HG02852 (cell line): ENCODE measurements around the gene TMPRSS7.
"Not testable (repeated sequence)": the region's sequence is repeated elsewhere in the genome, so short reads cannot be mapped to it uniquely, and the experiment has no call there.

ENCODE experiments used
- ATAC-seq: cut with Tn5 transposase; IDR thresholded peaks from one replicate; pipeline ENCODE4 v1.9.1; 2021; ENCODE audit warnings: mild to moderate bottlenecking, moderate library complexity; ENCODE audit not compliant: unreplicated experiment

TMPRSS7 gene

DNA sequence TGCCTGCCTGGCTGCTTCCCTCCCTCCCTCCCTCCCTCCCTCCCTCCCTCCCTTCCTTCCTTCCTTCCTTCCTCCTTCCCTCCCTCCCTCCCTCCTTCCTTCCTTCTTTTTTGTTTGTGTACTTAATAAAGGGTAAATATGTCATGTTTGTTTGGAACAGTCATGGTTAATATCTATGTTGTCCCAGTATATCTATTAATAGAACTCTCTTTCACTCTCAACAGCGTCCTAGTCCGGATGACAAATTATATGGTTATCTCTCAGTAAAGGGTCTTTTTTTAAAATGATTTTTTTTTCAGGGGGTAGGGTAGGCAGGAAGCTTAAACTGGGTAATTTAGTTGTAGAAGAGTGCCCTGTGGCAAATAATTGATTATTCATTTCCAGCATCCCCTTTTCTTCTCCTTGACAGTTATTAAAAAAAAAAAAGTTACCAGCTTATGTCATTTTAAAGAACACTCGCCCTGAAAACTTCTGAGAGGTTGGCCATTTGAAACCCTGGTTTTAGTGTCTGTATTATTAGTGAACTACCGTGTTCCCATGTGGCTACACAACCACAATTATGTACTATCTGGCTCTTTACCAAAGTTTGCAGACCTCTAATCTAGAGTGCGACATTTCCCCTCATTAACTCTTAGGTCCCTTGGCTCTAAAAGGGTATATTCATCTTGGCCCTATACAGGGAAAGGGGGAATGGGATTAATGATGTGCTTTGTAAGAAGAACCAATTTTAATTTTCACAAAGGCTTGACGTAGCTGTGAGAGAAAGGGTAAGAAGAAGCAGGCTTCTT is 22.1 kb upstream of the TMPRSS7 start:
- ATAC-seq = no peak

DNA sequence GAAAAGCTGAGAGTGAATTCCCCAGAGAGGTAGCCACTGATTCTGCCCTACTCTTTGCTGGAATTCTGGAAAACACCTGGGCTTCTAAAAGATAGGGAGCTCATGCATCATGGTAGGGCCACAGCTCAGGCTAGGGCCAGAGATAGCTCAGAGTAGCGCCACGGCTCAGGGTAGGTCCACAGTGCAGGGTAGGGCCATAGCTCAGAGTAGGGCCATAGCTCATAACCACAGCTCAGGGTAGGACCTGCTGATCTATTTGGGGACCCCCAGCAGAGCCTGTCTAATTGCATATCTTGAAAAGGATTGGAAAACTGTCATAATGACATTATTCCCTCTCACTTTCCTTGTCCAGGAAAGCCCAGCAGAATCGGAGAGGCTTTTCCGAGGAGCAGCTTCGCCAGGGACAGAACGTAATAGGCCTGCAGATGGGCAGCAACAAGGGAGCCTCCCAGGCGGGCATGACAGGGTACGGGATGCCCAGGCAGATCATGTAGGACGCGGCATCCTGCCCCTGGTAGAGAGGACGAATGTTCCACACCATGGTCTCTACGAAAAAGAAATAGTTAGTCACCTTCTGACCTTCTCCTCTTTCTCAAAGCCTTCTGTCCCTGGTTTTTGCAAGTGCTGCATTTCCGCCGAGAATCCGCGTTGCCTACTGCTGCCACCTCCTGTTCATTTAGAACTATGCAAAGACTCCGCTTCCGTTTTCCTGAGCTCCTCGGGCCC is 21.3 kb upstream of the TMPRSS7 start:
- peak; percentile 82 for ATAC-seq

GRCh38 chr3:112013784-112014143 is 20.8 kb upstream of the TMPRSS7 start:
- ATAC-seq = peak; percentile 10

GRCh38 chr3:112017091-112017490 is 17.4 kb upstream of the TMPRSS7 start:
- ATAC-seq = no peak

DNA sequence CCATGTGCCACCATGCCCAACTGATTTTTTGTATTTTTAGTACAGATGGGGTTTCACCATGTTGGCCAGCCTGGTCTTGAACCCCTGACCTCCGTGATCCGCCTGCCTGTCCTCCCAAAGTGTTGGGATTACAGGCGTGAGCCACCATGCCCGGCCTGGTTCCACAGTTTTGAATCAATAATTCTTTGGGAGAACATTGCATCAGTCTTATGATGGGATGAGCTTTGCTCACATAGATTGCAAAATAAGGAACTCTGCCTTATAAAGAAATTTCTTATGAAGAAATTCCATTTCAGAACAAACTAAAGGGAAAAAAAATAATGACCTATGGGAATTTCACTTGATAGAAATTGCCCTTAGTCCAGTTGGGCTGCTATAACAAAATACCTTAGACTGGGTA is 15.8 kb upstream of the TMPRSS7 start:
- ATAC-seq = no peak

DNA sequence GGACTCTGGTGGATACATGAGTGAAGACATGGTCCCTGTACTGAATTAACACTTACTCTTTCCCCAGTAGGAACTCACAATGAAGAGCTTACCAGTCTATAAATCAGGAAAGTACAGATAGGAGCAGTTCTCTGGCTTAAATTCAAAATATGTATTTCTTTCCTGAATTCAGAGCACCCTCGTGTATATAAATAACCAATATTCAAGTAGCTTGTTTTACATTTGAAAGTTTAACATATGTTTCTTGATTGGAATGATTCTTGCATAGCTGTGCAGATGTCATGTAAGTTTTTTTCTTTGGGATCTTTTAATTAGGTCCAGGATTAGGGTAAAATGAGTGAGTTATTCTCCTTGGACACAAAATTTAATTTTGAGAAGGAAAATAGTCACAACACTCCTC is 14.8 kb upstream of the TMPRSS7 start:
- no peak for ATAC-seq

DNA sequence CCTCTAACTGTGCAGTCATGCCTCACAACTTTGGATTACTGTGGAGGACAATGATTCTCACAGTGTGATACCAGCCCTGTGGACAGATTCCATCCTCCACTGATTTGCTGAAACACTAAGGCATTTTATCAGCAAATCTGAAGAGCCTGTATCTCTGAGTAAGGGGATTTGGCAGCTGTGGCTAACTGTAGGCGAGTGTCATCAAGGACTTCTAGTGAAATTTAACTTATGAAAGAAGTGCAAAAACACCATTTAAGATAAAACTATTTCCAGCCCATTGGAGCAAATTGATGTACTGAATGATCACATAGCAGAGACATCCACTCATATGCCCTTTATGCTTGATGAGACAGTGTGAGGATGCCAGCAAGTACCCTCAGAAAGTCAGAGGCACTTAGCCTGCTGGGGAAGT is 13.9 kb upstream of the TMPRSS7 start:
- ATAC-seq = no peak

- ATAC-seq = no peak
Observed at GRCh38 chr3:112027142-112027541, 7.4 kb upstream of the TMPRSS7 start.

- no peak for ATAC-seq
Observed at GRCh38 chr3:112027826-112028225, 6.7 kb upstream of the TMPRSS7 start.

DNA sequence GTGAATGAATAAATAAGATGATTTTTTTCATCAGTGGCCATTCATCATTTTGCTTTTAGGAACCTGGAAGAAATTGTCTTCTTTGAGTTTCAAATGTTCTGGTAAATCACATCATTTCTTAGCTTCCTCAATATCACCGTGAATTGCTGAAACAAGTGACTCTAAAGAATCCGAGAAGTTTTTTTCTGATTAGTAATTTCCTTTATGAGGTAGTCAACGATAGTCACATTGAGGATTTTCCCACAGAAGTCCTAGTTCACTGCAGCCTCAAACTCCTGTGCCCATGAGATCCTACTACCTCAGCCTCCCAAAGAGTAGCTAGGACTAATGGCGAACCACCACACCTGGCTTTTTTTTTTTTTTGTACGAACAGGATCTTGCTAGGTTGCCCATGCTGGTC is 3.6 kb upstream of the TMPRSS7 start:
- ATAC-seq = no peak

DNA sequence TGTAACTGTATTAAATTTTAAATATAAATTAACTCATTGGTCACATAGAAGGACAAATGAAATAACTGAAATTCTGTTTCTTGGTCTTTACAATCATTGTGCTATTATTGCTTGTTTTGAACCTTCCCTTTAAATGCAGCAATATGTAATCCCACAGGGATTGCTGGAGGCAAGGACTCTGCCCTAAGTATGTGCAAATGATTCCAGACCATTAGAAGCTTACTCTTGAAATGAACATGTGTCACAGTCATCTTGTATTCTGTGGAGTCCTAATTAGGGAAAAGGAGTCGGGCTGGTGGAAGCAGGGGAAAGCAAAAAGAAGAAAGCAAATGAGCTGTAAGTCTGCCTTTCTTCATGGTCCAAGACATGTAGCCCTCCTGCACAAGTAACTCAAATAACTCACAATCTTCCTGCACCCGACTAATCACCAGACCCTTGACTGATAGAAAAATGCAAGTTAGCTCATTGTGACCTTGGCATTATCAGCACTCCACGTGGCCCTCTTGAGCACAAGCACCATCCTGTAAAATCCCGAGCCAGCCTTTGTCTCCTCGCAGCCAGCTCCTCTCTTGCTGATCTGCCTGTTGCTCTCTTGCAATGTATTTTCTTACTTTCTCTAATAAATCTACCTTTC is 2.3 kb upstream of the TMPRSS7 start:
- no peak for ATAC-seq

GRCh38 chr3:112035241-112035640 is 705 bp downstream of the TMPRSS7 start:
- ATAC-seq = no peak

DNA sequence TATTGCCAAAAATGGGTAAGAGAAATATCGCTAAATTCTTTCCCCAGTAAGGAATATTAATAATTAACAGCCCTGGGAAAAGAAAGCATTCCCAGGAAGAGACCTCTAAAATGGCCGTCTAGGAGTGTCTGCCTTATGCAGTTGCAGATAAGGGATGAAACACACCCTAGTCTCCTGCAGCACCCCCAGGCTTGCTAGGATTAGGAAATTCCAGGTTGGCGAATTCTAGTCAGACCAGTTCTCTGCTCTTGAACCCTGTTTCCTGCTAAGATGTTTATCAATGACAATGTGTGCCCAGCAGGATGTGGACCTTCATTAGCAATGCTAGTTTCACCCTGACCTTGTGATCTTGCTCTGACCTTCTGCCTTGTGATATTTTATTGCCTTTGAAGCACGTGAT is 2.7 kb downstream of the TMPRSS7 start:
- ATAC-seq = not testable (repeated sequence)

- ATAC-seq = peak; percentile 53
Observed at GRCh38 chr3:112038863-112039262, 4.3 kb downstream of the TMPRSS7 start.

DNA sequence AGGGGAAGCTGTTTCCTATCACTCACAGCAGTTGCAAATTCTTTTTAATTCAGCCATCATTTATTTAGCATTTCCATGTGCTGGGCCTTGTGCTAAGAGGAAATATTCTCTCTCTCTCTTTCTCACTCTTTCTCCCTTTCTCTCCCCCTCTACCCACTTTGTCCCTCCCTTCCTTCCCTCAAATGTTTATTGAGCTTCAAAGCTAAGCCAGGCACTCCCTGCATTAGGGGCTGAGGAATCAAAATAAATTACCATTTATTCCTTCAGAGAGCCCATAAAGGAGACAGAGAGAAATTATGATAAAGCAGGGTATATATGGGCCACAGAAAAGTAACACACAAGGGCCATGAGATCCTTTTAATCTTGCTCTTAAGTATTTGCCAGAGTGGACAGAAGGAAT is 6.8 kb downstream of the TMPRSS7 start:
- ATAC-seq = no peak

GRCh38 chr3:112042842-112043280 is 8.3 kb downstream of the TMPRSS7 start:
- ATAC-seq = no peak

GRCh38 chr3:112043621-112044201 is 9.2 kb downstream of the TMPRSS7 start:
- ATAC-seq = peak; percentile 93

DNA sequence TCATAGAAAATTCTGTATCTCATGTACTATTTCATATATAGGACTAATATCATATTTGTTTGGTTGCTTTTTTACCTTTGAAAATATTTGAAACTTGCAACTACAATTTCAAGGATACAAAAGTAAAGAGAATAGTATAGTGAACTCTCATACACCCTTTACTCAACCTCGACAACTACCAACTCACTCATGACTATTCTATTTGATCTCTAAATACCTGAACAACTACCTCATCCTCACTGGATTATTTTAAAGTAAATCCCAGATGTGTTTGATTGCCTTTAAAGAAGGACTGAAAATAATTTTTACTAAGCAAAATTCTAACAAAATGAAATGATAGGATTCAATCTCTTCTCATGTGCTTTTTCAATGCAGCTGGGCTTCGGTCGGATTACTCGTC is 12.1 kb downstream of the TMPRSS7 start:
- no peak for ATAC-seq

- no peak for ATAC-seq
Observed at GRCh38 chr3:112047264-112047663, 12.7 kb downstream of the TMPRSS7 start.

DNA sequence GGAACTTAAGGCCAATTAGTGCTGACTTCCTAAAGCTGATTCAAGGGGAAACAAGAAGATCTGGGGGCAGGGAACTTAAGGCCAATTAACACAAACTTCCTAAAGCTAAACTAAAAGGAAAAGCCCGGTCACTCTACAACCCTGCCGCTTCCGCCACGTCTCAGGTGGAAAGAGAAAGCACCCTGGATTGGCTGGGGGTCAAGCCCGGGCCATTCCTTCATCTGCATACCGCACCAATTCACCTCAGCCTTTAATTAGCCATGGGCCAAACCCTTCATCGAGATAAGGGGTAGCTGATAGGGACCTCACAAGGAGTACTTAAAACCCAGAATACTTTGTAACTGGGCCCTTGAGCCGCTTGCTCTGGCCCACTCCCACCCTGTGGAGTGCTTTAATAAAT is 14.4 kb downstream of the TMPRSS7 start:
- ATAC-seq = no peak

GRCh38 chr3:112053229-112053628 is 18.7 kb downstream of the TMPRSS7 start:
- no peak for ATAC-seq
